ENCODE results near the gene GRK4. TPM values are rescaled to one million over a fixed set of nuclear protein-coding genes. Genes with fewer than 3 reads are reported as not detected.
"Not testable (repeated sequence)": the region's sequence is repeated elsewhere in the genome, so short reads cannot be mapped to it uniquely, and the experiment has no call there.

GRK4 gene
- total RNA-seq, 1 donor from 2014 or later = 2.1 TPM

GRCh38 chr4:2937986-2938385, 25.4 kb upstream of the GRK4 start:
- ChIA-PET CTCF (interaction anchor here (1.7 kb wide), 1 partner anchor 10 kb away, joined by 6 read pairs; no protein-coding TSS in a partner anchor), POLR2A (interaction anchor here (0.6 to 4.0 kb wide), 3 partner anchors 16 to 145 kb away, joined by 3 to 31 read pairs (median 3); partner anchors contain the start of genes GRK4, NOP14 and SH3BP2)
- Mint-ChIP-seq H3K4me1 (peaks cover 41% of the 10 kb centered on the region), H3K27me3 (no peaks in the 10 kb centered on the region), H3K9me3 (no peaks in the 10 kb centered on the region), H3K27ac (no peak overlapping the region), H3K36me3 (ENCODE audit: low read depth) (peaks cover 64% of the 10 kb centered on the region), H3K4me3 (no peak overlapping the region)
- TF ChIP-seq CTCF (IDR thresholded peaks at IDR 0.05) = no peak
- DNase-seq (peak; percentile 10), ATAC-seq (ENCODE audit: low read depth) (no peak)
- intact Hi-C loops (cut with micrococcal nuclease) = loop anchor here (10.0 kb wide), 2 partner anchors 523 to 693 kb away; partner anchors contain the start of genes CFAP99, HAUS3, POLN and ZFYVE28

DNA sequence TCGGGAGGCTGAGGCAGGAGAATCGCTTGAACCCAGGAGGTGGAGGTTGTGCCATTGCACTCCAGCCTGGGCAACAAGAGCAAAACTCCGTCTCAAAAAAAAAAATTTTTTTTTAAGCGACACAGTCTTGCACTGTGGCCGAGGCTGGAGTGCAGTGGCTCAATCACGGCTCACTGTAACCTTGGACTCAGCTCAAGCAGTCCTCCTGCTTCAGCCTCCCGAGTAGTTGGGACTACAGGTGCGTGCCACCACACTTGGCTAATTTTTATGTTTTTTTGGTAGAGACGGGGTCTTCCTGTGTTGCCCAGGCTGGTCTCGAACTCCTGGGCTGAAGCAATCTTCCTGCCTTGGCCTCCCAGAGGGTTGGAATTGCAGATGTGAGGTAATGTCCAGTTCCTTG, 25.0 kb upstream of the GRK4 start:
- H3K4me3 Mint-ChIP-seq; ATAC-seq (ENCODE audit: low read depth); H3K27ac Mint-ChIP-seq; CTCF ChIA-PET; H3K9me3 Mint-ChIP-seq; H3K27me3 Mint-ChIP-seq: not testable (repeated sequence)
- intact Hi-C loops (cut with micrococcal nuclease) = loop anchor here (10.0 kb wide), 2 partner anchors 524 to 694 kb away; partner anchors contain the start of genes CFAP99, HAUS3, POLN and ZFYVE28
- DNase-seq = peak; percentile 7
- Mint-ChIP-seq H3K36me3 (ENCODE audit: low read depth) (peaks cover 65% of the 10 kb centered on the region), H3K4me1 (peaks cover 37% of the 10 kb centered on the region)
- POLR2A ChIA-PET = interaction anchor here (0.6 to 4.0 kb wide), 2 partner anchors 25 to 145 kb away, joined by 3 to 31 read pairs; partner anchors contain the start of genes GRK4, NOP14 and SH3BP2

- Mint-ChIP-seq H3K9me3 (no peaks in the 10 kb centered on the region), H3K36me3 (ENCODE audit: low read depth) (peaks cover 69% of the 10 kb centered on the region), H3K27me3 (no peaks in the 10 kb centered on the region), H3K4me1 (peaks cover 35% of the 10 kb centered on the region), H3K27ac (no peak overlapping the region), H3K4me3 (no peak overlapping the region)
- ChIA-PET CTCF (no interaction called here), POLR2A (no interaction called here)
- TF ChIP-seq CTCF (IDR thresholded peaks at IDR 0.05) = no peak
- intact Hi-C loops (cut with micrococcal nuclease) = loop anchor here (10.0 kb wide), 2 partner anchors 524 to 694 kb away; partner anchors contain the start of genes CFAP99, HAUS3, POLN and ZFYVE28
- DNase-seq (peak; percentile 8), ATAC-seq (ENCODE audit: low read depth) (no peak)
Measured at GRCh38 chr4:2938906-2939305, 24.5 kb upstream of the GRK4 start.

DNA sequence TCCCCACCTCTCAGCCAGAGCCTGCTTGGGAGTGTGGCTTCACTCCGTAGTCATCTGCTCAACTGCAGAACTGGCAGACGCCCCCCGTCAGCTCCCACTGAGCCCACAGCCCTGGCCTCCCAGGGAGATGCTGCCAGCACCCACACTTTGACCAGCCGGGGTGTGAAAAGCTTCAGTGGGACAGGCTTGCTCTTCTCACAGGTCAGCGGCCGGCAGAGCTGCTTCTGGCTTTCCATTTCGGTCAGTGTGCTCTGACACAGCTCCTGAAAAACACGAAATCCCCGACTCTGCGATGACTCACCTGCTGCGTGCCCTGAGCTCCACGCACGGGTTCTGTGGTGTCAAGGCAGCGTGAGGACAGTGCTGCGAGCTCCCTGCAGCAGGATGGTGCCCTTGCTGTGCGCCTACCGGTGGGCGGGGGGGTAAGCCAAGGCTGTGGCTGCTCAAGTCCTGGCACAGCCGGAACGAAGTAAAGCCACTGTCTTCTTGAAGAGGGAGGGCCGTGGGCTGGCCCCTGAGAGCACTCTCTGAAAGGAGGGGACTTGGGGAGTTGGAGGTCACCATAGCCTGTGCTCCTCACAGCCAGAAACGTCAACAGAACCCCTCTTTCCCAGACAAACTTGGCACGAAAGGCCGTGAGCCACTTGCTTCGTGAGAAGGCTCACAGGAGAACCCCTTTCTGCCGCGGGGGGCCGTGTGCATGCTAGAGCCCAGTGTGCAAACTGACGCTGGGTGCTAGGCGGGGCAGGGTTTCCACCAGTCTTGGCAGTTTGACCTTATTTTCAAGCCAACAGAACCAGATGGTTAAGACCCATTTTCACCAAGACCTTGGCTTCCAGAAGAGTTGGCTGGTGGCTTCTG, 23.8 kb upstream of the GRK4 start:
- ATAC-seq (ENCODE audit: low read depth) = no peak
- Mint-ChIP-seq H3K36me3 (ENCODE audit: low read depth) (peaks cover 74% of the 10 kb centered on the region), H3K27me3 (no peaks in the 10 kb centered on the region), H3K9me3 (no peaks in the 10 kb centered on the region), H3K4me1 (peaks cover 35% of the 10 kb centered on the region), H3K27ac (no peak overlapping the region), H3K4me3 (no peak overlapping the region)
- POLR2A ChIA-PET = interaction anchor here (0.5 kb wide), 1 partner anchor 46 kb away, joined by 4 read pairs; no protein-coding TSS in a partner anchor
- no peak for TF ChIP-seq CTCF (IDR thresholded peaks at IDR 0.05)
- no peak for DNase-seq
- intact Hi-C loops (cut with micrococcal nuclease) = loop anchor here (10.0 kb wide), 2 partner anchors 525 to 695 kb away; partner anchors contain the start of genes CFAP99, HAUS3, POLN and ZFYVE28
- CTCF ChIA-PET = no interaction called here

DNA sequence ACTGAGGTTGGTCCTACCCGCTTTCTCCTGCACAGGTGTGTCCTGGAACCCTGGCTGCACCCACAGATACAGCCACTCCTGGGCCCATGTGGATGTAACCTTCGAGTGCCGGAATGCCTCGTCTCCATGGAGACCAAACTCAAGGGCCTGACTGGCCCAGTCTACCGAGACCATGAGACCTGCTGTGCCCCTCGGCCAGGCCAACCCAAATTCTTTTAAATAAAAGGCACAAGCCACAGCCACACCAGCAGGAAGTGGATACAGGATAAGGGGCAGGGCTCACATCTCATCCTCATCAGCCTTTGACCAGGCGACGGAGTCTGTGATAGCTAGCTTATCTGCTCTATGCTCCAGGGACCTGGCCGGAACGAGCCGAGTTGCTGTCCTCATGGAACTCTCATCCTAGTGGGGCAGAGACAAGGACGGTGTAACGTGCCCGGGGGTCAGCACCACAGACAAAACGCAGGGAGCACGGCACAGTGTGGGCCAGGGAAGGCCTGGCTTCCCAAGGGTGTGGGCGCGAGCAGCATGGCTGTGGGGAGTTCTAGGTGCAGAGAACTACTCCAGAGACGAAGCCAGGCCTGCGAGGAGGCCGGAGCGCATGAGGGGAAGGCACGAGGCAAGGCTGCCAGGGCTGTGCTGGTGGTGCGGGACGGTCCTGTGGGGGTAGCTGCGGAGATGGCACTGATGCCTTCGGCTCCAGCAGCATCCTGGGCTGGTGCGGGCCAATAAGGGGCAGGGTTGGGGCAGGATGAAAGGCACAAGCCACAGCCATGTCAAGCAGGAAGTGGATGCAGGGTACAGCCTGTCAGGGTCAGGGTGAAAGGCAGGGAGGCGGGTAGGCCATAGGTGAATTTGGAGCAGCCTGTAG, 22.9 kb upstream of the GRK4 start:
- H3K27ac Mint-ChIP-seq = no peak overlapping the region
- ChIA-PET CTCF (no interaction called here), POLR2A (interaction anchor here (0.5 kb wide), 1 partner anchor 160 kb away, joined by 3 read pairs; no protein-coding TSS in a partner anchor)

More for the DNA sequence above, 22.9 kb upstream of the GRK4 start:
- H3K4me1 Mint-ChIP-seq = peaks cover 31% of the 10 kb centered on the region
- intact Hi-C loops (cut with micrococcal nuclease) = no loop called here
- no peaks in the 10 kb centered on the region for H3K9me3 Mint-ChIP-seq
- no peaks in the 10 kb centered on the region for H3K27me3 Mint-ChIP-seq
- DNase-seq (no peak), ATAC-seq (ENCODE audit: low read depth) (no peak)
- no peak for TF ChIP-seq CTCF (IDR thresholded peaks at IDR 0.05)
- no peak overlapping the region for H3K4me3 Mint-ChIP-seq
- H3K36me3 Mint-ChIP-seq (ENCODE audit: low read depth) = peaks cover 83% of the 10 kb centered on the region
